Urinary bladder (tissue), 4 donors: ENCODE measurements around the gene TBX6. TPM values are rescaled to one million over a fixed set of nuclear protein-coding genes. Genes with fewer than 3 reads are reported as not detected.
A peak's percentile ranks its signal among the peaks of the same experiment; 100 is the strongest.

Experiments used
- DNase-seq: peaks from one replicate; pipeline ENCODE4 v3.0.0-alpha.2; 2015; ENCODE audit errors: extremely low spot score
- H3K27ac ChIP-seq: one replicate; pipeline ENCODE4 v1.5.1; 2013; ENCODE audit warnings: low read depth, mild to moderate bottlenecking, moderate library complexity
- H3K36me3 ChIP-seq: one replicate; pipeline ENCODE4 v1.6.1; 2013; ENCODE audit warnings: mild to moderate bottlenecking, moderate library complexity; ENCODE audit not compliant: insufficient read depth
- H3K4me1 ChIP-seq: one replicate; pipeline ENCODE4 v1.6.1; 2013; ENCODE audit warnings: mild to moderate bottlenecking, moderate library complexity; ENCODE audit not compliant: insufficient read depth
- H3K4me3 ChIP-seq: one replicate; pipeline ENCODE4 v1.5.1; 2013; ENCODE audit warnings: low read depth, low read length
- WGBS: extraction: QIAGEN DNeasy Blood & Tissue Kit; methylation state at CpG from one replicate; pipeline ENCODE4 v1.1.7; 2013; 5-methylcytosine and 5-hydroxymethylcytosine counted together
- polyA plus RNA-seq: library from polyadenylated mRNA; stranded (reverse); fragments of 200-250 nt; gene quantifications from one replicate; pipeline ENCODE4 v1.2.3, GENCODE V29; 2013
- total RNA-seq: library from RNA; depleted of rRNA; stranded (reverse); fragments of >200 nt; gene quantifications from one replicate; pipeline ENCODE4 v1.2.3, GENCODE V29; 2014
- donor health status: healthy with polysubstance abuse.
- donor health status: healthy.

Gene TBX6
- total and polyA plus RNA-seq, 2 donors, result 0.79 to 2.2 TPM

DNA sequence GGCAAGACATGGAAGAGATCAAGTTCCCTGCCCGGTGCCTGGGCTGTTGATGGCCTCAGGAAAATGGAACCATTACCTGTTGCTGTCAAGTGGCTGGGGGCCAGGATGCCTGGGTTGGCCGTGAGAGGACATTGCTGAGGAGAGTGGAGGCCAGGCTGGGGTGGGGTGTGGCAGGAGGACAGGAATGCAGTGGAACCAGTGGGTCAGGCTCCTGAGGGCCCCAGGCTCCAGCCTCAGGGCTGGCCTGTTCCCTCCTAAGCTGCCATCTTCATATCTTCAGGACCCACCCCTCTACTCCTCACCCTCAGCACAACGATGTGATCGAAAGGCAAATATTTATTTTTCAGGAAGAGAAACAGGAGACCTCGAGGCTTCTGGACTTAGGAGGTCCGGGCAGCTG, 12.8 kb upstream of the TBX6 start:
- H3K4me1 ChIP-seq, result no peaks in the 10 kb centered on the region
- no peak overlapping the region for H3K4me3 ChIP-seq
- no peaks in the 10 kb centered on the region for H3K36me3 ChIP-seq
- H3K27ac ChIP-seq, result no peak overlapping the region
- WGBS, result 71% methylated on average over 6 of the region's 6 CpGs
- no peak for DNase-seq

DNA sequence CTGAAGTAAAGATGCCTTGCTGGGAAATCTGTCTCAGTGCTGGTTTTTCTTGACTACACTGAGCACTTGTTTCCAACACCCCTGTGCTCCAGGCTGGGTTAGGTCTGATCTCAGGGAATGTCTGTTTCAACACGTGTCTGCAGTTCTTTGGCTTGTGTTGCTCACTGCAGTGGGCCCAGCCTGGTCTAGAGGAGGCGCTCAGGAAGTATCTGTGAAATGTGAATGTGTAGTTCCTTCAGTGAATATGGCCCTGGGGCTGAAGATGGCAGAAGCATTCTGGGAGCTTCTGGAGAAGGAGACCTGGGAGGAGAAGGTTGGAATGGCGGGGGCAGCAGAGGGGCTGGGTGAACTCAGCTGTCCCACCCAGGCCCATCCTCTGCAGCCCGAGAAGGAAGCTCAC, 12.4 kb upstream of the TBX6 start:
- no peaks in the 10 kb centered on the region for H3K4me1 ChIP-seq
- no peak overlapping the region for H3K27ac ChIP-seq
- H3K4me3 ChIP-seq, result no peak overlapping the region
- DNase-seq, result no peak
- WGBS, result 79% methylated on average over 4 of the region's 4 CpGs
- H3K36me3 ChIP-seq, result no peaks in the 10 kb centered on the region

- peak overlapping the region; percentile 86 for H3K27ac ChIP-seq
- no peaks in the 10 kb centered on the region for H3K36me3 ChIP-seq
- H3K4me3 ChIP-seq, result no peak overlapping the region
- 97% methylated on average over 18 of the region's 18 CpGs for WGBS
- no peaks in the 10 kb centered on the region for H3K4me1 ChIP-seq
- DNase-seq, result no peak
Measured at GRCh38 chr16:30096862-30097563, 5.3 kb upstream of the TBX6 start.

DNA sequence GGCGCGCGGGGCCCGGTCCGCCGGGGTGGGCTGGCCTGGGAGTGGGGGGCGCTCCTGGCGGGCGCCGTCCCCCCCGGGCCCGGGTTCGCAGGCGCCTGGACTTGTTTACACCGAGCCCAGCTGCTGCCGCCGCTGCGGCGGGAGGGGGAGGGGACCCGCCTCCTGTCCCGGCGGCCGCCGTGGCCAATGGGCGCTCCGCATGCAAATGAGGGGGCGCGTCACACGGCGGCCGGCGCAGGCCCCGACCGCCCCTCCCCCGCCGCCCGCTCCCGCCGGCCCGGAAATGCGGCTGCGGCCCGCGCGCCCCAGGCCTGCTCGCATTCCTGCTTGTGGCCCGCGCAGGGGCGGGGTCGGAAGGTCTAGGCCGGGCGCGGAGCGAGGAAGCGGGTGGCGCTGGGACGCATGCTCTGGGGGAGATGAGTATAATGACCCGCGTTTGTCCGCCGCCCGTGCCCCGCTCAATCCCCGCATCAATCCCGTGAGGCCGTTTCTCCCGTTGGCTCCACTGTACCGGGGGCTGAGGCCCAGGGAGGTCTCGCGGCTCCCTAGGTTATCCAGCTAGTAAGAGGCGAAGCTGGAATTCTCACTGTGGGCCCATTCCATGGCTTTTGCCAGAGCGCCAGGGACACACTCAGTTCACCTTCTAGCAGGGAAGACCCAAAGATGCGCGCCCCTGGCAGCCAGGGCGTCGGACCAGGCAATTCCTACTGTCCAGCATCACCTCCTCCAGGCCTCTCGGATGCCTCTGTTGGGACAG, 4.6 kb upstream of the TBX6 start, which contains the start of gene YPEL3:
Gene YPEL3, minus strand, starts transcription at position 109 of the 757 bp plus-strand sequence. CDS start 731 bp downstream, outside the sequence.
- no peak for DNase-seq
- 9% methylated on average over 77 of the region's 77 CpGs for WGBS
- H3K27ac ChIP-seq, result peak within 1 kb of the TSS; percentile 98

DNA sequence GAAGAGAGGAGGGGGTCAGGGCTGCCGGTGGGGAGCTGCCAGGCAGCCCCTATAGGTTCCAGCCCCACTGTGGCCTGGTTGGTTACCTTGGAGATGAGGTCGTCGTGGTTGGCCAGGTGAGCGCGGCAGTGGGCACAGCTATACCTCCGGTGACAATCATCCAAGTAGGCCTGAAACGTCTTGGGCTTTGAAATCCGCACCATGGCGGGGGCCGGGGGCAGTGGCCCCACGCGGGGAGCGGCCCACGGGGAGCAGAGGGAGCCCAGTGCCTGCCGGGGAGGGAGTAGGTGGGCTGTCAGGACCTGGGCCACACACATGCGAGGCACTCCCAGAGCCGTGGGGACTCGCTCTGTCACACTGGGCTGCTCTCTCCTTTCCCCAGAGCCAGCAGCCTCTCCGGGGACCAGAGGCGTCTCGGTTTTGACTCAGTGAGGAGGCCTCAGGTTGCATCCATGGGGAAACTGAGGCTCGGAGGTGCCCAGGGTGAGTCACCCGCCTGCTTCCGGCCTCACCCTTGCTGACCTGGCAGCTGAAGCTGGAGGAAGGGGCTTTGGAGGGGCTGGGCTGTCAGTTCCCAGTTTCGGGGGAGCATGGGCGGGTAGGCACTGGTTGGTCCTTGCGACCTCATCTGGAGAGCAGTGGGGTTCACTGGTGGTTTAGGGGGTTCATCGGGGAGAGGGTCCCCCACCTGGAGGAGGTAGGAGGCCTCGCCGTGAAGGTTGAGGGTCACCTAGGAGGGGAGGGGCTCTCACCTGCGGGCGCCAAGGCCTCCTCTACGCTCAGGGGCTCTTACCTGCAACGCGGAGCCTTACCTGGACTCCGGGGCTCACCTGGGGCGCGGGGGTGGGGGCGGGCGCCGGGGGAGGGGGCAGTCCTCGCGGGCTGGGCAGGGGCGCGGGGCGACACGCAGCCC, 3.7 kb upstream of the TBX6 start:
- Histone ChIP-seq H3K36me3 (no peaks in the 10 kb centered on the region), H3K4me3 (peak overlapping the region; percentile 98), H3K4me1 (no peaks in the 10 kb centered on the region), H3K27ac (peak overlapping the region; percentile 98)
- WGBS, result 16% methylated on average over 46 of the region's 47 CpGs
- DNase-seq, result no peak

More for the DNA sequence above, 4.6 kb upstream of the TBX6 start, which contains the start of gene YPEL3:
- H3K36me3 ChIP-seq, result no peaks in the 10 kb centered on the region
- peak within 1 kb of the TSS; percentile 98 for H3K4me3 ChIP-seq
- H3K4me1 ChIP-seq, result no peaks in the 10 kb centered on the region

DNA sequence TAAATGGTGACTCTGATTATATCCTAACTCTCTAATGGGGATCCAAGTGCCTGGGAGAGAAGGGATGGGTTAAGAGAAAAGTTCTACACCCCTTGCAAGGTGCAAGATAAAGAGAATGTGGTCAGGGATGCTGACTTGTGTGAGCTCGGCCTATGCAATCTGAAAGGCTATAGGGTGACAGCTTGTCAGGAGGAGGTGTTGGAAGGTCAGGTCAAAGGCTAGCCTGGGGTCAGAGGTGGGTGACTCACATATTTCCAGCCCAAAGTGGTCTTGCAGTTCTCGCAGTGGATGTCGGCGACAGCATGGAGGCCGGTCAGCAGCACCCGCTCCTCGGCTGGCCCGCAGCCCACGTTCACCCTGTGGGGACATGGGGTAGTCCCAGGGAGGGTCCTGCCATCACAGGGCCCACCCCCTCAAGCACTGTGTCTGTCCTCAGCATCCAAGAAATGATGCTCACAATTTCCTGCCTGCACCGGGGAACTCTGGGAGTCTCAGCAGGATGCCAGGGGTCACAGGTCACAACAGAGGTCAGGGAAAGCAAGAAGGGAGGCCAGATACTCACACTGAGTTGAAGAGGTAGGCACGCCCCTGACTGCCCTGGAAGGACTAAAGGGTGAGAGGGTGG, 2.9 kb upstream of the TBX6 start:
- WGBS, result 78% methylated on average over 11 of the region's 11 CpGs
- Histone ChIP-seq H3K36me3 (no peaks in the 10 kb centered on the region), H3K4me1 (no peaks in the 10 kb centered on the region), H3K4me3 (peak overlapping the region; percentile 98), H3K27ac (peak overlapping the region; percentile 98)
- no peak for DNase-seq

- no peak for DNase-seq
- H3K27ac ChIP-seq, result peak overlapping the region; percentile 77
- H3K36me3 ChIP-seq, result no peaks in the 10 kb centered on the region
- H3K4me3 ChIP-seq, result peak overlapping the region; percentile 14
- 12% methylated on average over 22 of the region's 22 CpGs for WGBS
- no peaks in the 10 kb centered on the region for H3K4me1 ChIP-seq
Measured at GRCh38 chr16:30092373-30093010, 768 bp upstream of the TBX6 start.

GRCh38 chr16:30090610-30091331, 953 bp downstream of the TBX6 start:
- 59% methylated on average over 26 of the region's 26 CpGs for WGBS
- Histone ChIP-seq H3K27ac (peak overlapping the region; percentile 77), H3K36me3 (no peaks in the 10 kb centered on the region), H3K4me1 (no peaks in the 10 kb centered on the region), H3K4me3 (no peak overlapping the region)
- no peak for DNase-seq

GRCh38 chr16:30088832-30089624, 2.7 kb downstream of the TBX6 start:
- H3K27ac ChIP-seq, result no peak overlapping the region
- H3K4me1 ChIP-seq, result no peaks in the 10 kb centered on the region
- DNase-seq, result no peak
- H3K4me3 ChIP-seq, result no peak overlapping the region
- WGBS, result 75% methylated on average over 22 of the region's 22 CpGs
- no peaks in the 10 kb centered on the region for H3K36me3 ChIP-seq

DNA sequence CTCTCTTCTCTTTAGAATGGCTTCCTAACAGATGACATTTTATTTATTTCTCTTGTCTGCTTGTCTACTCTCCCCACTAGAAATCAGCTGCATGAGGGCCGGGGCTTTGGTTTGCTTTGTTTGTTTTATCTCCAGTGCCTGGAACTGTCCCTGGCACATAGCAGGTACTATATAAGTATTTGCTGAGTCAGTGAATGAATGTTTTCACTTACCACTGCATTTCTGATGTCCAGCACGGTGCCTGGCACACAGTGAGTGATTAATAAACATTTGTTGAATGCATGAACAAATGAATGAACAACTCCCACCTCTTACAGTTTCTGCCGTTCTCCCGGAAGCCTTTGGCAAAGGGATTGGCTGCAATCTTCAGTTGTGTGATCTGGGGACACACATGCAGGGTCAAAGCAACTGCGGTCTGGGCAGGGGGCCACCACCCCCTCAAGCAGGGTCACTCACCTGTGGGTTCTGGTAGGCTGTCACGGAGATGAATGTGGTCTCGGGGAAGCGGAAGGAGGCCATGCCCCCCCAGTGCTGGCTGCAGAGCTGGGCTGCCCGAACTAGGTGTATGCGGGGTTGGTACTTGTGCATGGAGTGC, 3.4 kb downstream of the TBX6 start:
- WGBS, result 75% methylated on average over 10 of the region's 10 CpGs
- Histone ChIP-seq H3K4me1 (no peaks in the 10 kb centered on the region), H3K4me3 (no peak overlapping the region)

DNA sequence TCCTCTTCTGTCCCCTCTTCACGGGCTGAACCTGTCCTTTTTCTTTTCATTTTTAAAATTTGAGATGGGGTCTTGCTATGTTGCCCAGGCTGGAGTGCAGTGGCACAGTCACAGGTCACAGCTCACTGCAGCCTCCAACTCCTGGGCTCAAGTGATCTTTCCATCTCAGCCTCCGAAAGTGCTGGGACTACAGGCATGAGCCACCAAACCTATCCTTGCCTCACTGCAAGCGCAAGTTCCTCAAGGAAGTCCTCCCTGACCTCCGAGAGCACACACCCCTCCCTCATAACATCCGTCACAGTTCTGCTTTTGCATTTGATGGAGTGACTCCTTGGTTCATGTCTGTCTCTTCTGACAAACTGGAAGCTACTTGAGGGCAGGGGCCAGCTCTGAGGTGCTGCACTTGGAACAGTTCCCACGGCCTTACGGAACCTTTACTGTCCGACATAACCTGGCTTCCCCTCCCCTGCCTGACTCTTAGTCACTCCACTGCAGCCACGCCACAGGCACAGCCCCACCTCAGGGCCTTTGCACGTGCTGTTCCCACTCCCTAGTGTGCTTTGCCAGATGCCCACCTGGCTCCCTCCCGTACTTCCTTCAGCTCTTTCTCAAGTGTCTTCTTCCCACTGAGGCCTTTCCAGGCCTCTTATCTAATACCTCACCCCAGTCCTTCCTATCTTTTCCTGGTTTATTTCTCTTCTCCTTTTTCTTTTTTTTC, 4.4 kb downstream of the TBX6 start:
- no peaks in the 10 kb centered on the region for H3K36me3 ChIP-seq
- no peak overlapping the region for H3K4me3 ChIP-seq
- no peak overlapping the region for H3K27ac ChIP-seq
- 91% methylated on average over 11 of the region's 11 CpGs for WGBS
- no peaks in the 10 kb centered on the region for H3K4me1 ChIP-seq
- DNase-seq, result no peak

More for the DNA sequence above, 3.4 kb downstream of the TBX6 start:
- Histone ChIP-seq H3K27ac (no peak overlapping the region), H3K36me3 (no peaks in the 10 kb centered on the region)
- no peak for DNase-seq
